Activated T-cell treated with anti-CD3 and anti-CD28 coated beads, Interleukin-2, amount 50 U/mL, for 72 hours (primary cell): ENCODE results near the gene VIP. TPM values are rescaled to one million over a fixed set of nuclear protein-coding genes. Genes with fewer than 3 reads are reported as not detected.
"Not testable (repeated sequence)": the region's sequence is repeated elsewhere in the genome, so short reads cannot be mapped to it uniquely, and the experiment has no call there.

Experiments used
- ATAC-seq, 2 donors: fragments of 150-1000 bp; cut with Tn5 transposase; replicated peaks in 1 of 2; 2 replicates each; pipeline ENCODE4 v1.10.0; 2021; ENCODE audit warnings: moderate library complexity in 2 of 2, mild to moderate bottlenecking in 1 of 2
- DNase-seq, 2 donors: peaks; one replicate each; pipeline ENCODE4 v3.0.0; 2021 to 2022; ENCODE audit warnings: mixed read lengths in 1 of 2
- H3K27ac Mint-ChIP-seq: one replicate; pipeline ENCODE4 v1.8.0; 2022; ENCODE audit warnings: mild to moderate bottlenecking, moderate library complexity, mixed read lengths
- H3K27me3 Mint-ChIP-seq: one replicate; pipeline ENCODE4 v1.8.0; 2022; ENCODE audit warnings: low read depth, mixed read lengths
- H3K36me3 Mint-ChIP-seq, 2 donors: one replicate each; pipeline ENCODE4 v1.8.0; 2022; ENCODE audit warnings: mixed read lengths in 2 of 2, mild to moderate bottlenecking in 1 of 2; ENCODE audit not compliant: insufficient read depth in 2 of 2
- H3K4me1 Mint-ChIP-seq: one replicate; pipeline ENCODE4 v1.8.0; 2022; ENCODE audit warnings: low read depth, mixed read lengths
- H3K4me3 Mint-ChIP-seq, 2 donors: one replicate each; pipeline ENCODE4 v1.8.0; 2022; ENCODE audit warnings: mild to moderate bottlenecking in 2 of 2, mixed read lengths in 2 of 2, moderate library complexity in 2 of 2
- H3K9me3 Mint-ChIP-seq, 2 donors: one replicate each; pipeline ENCODE4 v1.8.0; 2022; ENCODE audit warnings: mixed read lengths in 2 of 2
- total RNA-seq, 2 donors: library from RNA; stranded (reverse); gene quantifications; one replicate each; pipeline ENCODE4 v1.2.3, GENCODE V29; 2022

The VIP gene
- not detected for total RNA-seq

- no peak for DNase-seq
- ATAC-seq: no peak
- H3K36me3 Mint-ChIP-seq: no peaks in the 10 kb centered on the region
- H3K4me1 Mint-ChIP-seq: no peaks in the 10 kb centered on the region
- H3K27me3 Mint-ChIP-seq: no peaks in the 10 kb centered on the region
- H3K27ac Mint-ChIP-seq: no peak within 1 kb of the TSS
- no peaks in the 10 kb centered on the region for H3K9me3 Mint-ChIP-seq
- no peak within 1 kb of the TSS for H3K4me3 Mint-ChIP-seq
Measured at GRCh38 chr6:152750694-152751093, at the start of gene VIP. Gene VIP, plus strand, starts transcription at chr6:152750797. Its CDS starts 1,381 bp downstream, at chr6:152752178.

GRCh38 chr6:152701081-152701862 lies 49.3 kb upstream of the VIP start:
- Mint-ChIP-seq H3K9me3 (no peaks in the 10 kb centered on the region), H3K27ac (no peak overlapping the region), H3K4me1 (no peaks in the 10 kb centered on the region), H3K4me3 (no peak overlapping the region), H3K27me3 (peaks cover 20% of the 10 kb centered on the region), H3K36me3 (no peaks in the 10 kb centered on the region)
- DNase-seq (no peak), ATAC-seq (no peak)

- H3K4me1 Mint-ChIP-seq: no peaks in the 10 kb centered on the region
- no peaks in the 10 kb centered on the region for H3K9me3 Mint-ChIP-seq
- H3K27ac Mint-ChIP-seq: no peak overlapping the region
- peaks cover 20% of the 10 kb centered on the region for H3K27me3 Mint-ChIP-seq
- DNase-seq (no peak), ATAC-seq (no peak)
- H3K36me3 Mint-ChIP-seq: no peaks in the 10 kb centered on the region
- no peak overlapping the region for H3K4me3 Mint-ChIP-seq
Measured at GRCh38 chr6:152701863-152702401, 48.7 kb upstream of the VIP start.

GRCh38 chr6:152703750-152704149 lies 46.8 kb upstream of the VIP start:
- not testable (repeated sequence) for H3K36me3 Mint-ChIP-seq, H3K4me3 Mint-ChIP-seq, ATAC-seq, H3K4me1 Mint-ChIP-seq, H3K27ac Mint-ChIP-seq, DNase-seq, H3K9me3 Mint-ChIP-seq
- H3K27me3 Mint-ChIP-seq: peaks cover 17% of the 10 kb centered on the region

- Mint-ChIP-seq H3K27ac (no peak overlapping the region), H3K4me3 (no peak overlapping the region), H3K27me3 (peaks cover 11% of the 10 kb centered on the region), H3K36me3 (no peaks in the 10 kb centered on the region), H3K9me3 (peaks cover 2 to 3% of the 10 kb centered on the region in 2 donors), H3K4me1 (no peaks in the 10 kb centered on the region)
- no peak for ATAC-seq
- DNase-seq: no peak
Measured at GRCh38 chr6:152705327-152705726, 45.3 kb upstream of the VIP start.

GRCh38 chr6:152716322-152716721 lies 34.3 kb upstream of the VIP start:
- H3K9me3 Mint-ChIP-seq: peaks cover 1 to 6% of the 10 kb centered on the region in 2 donors
- H3K4me3 Mint-ChIP-seq: no peak overlapping the region
- no peaks in the 10 kb centered on the region for H3K4me1 Mint-ChIP-seq
- no peak for DNase-seq
- no peak for ATAC-seq
- no peak overlapping the region for H3K27ac Mint-ChIP-seq
- no peaks in the 10 kb centered on the region for H3K27me3 Mint-ChIP-seq
- peaks cover 0 to 2% of the 10 kb centered on the region in 2 donors for H3K36me3 Mint-ChIP-seq

GRCh38 chr6:152720974-152721373 lies 29.6 kb upstream of the VIP start:
- Mint-ChIP-seq H3K36me3 (no peaks in the 10 kb centered on the region), H3K4me1 (no peaks in the 10 kb centered on the region), H3K4me3 (no peak overlapping the region), H3K27ac (no peak overlapping the region), H3K9me3 (no peaks in the 10 kb centered on the region), H3K27me3 (no peaks in the 10 kb centered on the region)
- no peak for DNase-seq
- no peak for ATAC-seq

- Mint-ChIP-seq H3K27ac (no peak overlapping the region), H3K4me1 (no peaks in the 10 kb centered on the region), H3K4me3 (no peak overlapping the region), H3K9me3 (no peaks in the 10 kb centered on the region), H3K36me3 (no peaks in the 10 kb centered on the region), H3K27me3 (no peaks in the 10 kb centered on the region)
- ATAC-seq (no peak), DNase-seq (no peak)
Measured at GRCh38 chr6:152721956-152722355, 28.6 kb upstream of the VIP start.

GRCh38 chr6:152723398-152723797 lies 27.2 kb upstream of the VIP start:
- Mint-ChIP-seq H3K27ac (no peak overlapping the region), H3K9me3 (peaks cover 0 to 2% of the 10 kb centered on the region in 2 donors), H3K36me3 (no peaks in the 10 kb centered on the region), H3K4me3 (no peak overlapping the region), H3K27me3 (no peaks in the 10 kb centered on the region), H3K4me1 (no peaks in the 10 kb centered on the region)
- DNase-seq: no peak
- no peak for ATAC-seq

- Mint-ChIP-seq H3K27ac (no peak overlapping the region), H3K4me3 (no peak overlapping the region), H3K9me3 (peaks cover 0 to 2% of the 10 kb centered on the region in 2 donors), H3K36me3 (no peaks in the 10 kb centered on the region), H3K4me1 (no peaks in the 10 kb centered on the region), H3K27me3 (no peaks in the 10 kb centered on the region)
- ATAC-seq (no peak), DNase-seq (no peak)
Measured at GRCh38 chr6:152726313-152726712, 24.3 kb upstream of the VIP start.

- no peak overlapping the region for H3K27ac Mint-ChIP-seq
- H3K36me3 Mint-ChIP-seq: no peaks in the 10 kb centered on the region
- ATAC-seq: no peak
- peaks cover 0 to 2% of the 10 kb centered on the region in 2 donors for H3K9me3 Mint-ChIP-seq
- no peak for DNase-seq
- H3K4me1 Mint-ChIP-seq: no peaks in the 10 kb centered on the region
- H3K4me3 Mint-ChIP-seq: no peak overlapping the region
- H3K27me3 Mint-ChIP-seq: no peaks in the 10 kb centered on the region
Measured at GRCh38 chr6:152727507-152727906, 23.1 kb upstream of the VIP start.

GRCh38 chr6:152734630-152735029 lies 16.0 kb upstream of the VIP start:
- no peak for ATAC-seq

GRCh38 chr6:152736687-152737273 lies 13.8 kb upstream of the VIP start:
- no peak for DNase-seq
- no peak overlapping the region for H3K27ac Mint-ChIP-seq
- no peak for ATAC-seq
- H3K4me3 Mint-ChIP-seq: no peak overlapping the region
- no peaks in the 10 kb centered on the region for H3K9me3 Mint-ChIP-seq
- H3K4me1 Mint-ChIP-seq: no peaks in the 10 kb centered on the region
- no peaks in the 10 kb centered on the region for H3K27me3 Mint-ChIP-seq
- H3K36me3 Mint-ChIP-seq: no peaks in the 10 kb centered on the region

More at GRCh38 chr6:152734630-152735029, 16.0 kb upstream of the VIP start:
- Mint-ChIP-seq H3K4me1 (no peaks in the 10 kb centered on the region), H3K27me3 (no peaks in the 10 kb centered on the region), H3K4me3 (no peak overlapping the region), H3K9me3 (no peaks in the 10 kb centered on the region), H3K27ac (no peak overlapping the region), H3K36me3 (no peaks in the 10 kb centered on the region)
- DNase-seq: no peak
